Epithelial cell of umbilical artery (primary cell): Measurements from ENCODE around the gene ISL1. TPM values are rescaled to one million over a fixed set of nuclear protein-coding genes. Genes with fewer than 3 reads are reported as not detected.

Experiments used
- total RNA-seq: library from RNA; depleted of rRNA; stranded (reverse); fragments of >200 nt; gene quantifications from 2 replicates; pipeline ENCODE4 v1.2.3, GENCODE V29; 2014

Gene ISL1
- 0.76 TPM in 1 of 2 replicates, not detected in the other for total RNA-seq

DNA sequence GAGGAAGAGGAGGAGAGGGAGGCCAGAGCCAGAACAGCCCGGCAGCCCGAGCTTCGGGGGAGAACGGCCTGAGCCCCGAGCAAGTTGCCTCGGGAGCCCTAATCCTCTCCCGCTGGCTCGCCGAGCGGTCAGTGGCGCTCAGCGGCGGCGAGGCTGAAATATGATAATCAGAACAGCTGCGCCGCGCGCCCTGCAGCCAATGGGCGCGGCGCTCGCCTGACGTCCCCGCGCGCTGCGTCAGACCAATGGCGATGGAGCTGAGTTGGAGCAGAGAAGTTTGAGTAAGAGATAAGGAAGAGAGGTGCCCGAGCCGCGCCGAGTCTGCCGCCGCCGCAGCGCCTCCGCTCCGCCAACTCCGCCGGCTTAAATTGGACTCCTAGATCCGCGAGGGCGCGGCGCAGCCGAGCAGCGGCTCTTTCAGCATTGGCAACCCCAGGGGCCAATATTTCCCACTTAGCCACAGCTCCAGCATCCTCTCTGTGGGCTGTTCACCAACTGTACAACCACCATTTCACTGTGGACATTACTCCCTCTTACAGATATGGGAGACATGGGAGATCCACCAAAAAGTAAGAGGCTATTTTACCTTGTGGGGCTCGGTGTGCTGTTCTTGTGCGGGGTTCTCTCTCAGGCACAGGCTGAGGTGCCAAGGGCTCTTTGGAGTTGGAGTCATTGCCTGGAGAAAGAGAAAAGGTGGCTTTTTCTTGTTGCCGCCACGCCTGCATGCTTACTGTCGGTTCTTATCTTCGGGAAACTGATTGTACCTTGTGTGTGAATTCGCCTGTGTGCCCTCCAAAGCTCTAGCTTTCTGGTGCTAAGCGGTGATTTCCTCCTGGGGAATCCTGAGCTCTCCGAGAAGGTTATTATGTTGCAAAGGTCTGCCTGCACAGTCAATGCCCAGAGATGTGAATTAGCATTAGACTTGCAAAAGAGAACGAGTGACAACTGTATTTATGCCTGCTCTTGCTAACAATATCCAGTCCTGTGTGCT lies at the start of gene ISL1:
ISL1 (plus strand) TSS at position 318 of the 991 bp plus-strand sequence; CDS start at position 542, 224 bp downstream.

